ENCODE results near the gene SECTM1.

DNA sequence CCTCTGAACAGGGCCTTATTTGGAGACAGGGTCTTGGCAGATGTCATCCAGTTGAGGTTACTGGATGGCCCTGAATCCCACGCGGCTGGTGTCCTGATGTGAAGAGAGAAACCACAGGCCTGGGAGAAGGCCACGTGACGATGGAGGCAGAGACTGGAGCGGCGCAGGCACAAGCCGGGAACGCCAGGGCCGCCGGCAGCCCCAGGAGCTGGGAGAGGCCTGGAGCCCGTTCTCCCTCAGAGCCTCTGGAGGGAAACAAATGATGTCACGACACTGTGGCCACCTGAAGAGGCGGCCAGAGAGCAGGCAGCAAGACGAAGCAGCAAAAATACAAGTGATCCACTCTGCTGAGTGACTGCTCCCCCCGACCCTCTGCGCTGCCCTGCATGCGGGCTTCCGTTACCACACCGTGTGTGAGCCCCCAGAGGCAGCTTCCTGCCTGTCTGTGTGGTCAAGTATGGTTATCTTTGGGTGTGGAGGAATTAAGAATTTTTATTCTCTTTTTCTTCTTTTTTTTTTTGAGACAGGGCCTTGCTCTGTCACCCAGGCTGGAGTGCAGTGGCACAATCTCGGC, 27.8 kb downstream of the SECTM1 start:
- no peak for TF ChIP-seq HDGF (IDR thresholded peaks at IDR 0.05; ENCODE audit: borderline replicate concordance)
- TF ChIP-seq SUZ12 (IDR thresholded peaks at IDR 0.05): no peak
- TF ChIP-seq CTBP1 (IDR thresholded peaks at IDR 0.05; ENCODE audit: borderline replicate concordance): no peak
- TF ChIP-seq FOXM1 (IDR thresholded peaks at IDR 0.05; ENCODE audit: borderline replicate concordance): no peak
- no peak for TF ChIP-seq LEF1 (IDR thresholded peaks at IDR 0.05; ENCODE audit: borderline replicate concordance)
- TF ChIP-seq ELF4 (IDR thresholded peaks at IDR 0.05): no peak
- no peak for TF ChIP-seq FOXA1 (IDR thresholded peaks at IDR 0.05)
- no peak for TF ChIP-seq ARNT (IDR thresholded peaks at IDR 0.05)
- TF ChIP-seq SP1 (IDR thresholded peaks at IDR 0.05): no peak
- no peak for TF ChIP-seq BHLHE40 (IDR thresholded peaks at IDR 0.05; ENCODE audit: borderline replicate concordance)
- TF ChIP-seq ZNF384 (IDR thresholded peaks at IDR 0.05): no peak
- TF ChIP-seq NFRKB (IDR thresholded peaks at IDR 0.05): no peak

Measured in HEK293T (cell line).